H9 (cell line): ENCODE data around the gene TMEM217. TPM values are rescaled to one million over a fixed set of nuclear protein-coding genes. Genes with fewer than 3 reads are reported as not detected.

Experiments used
- DNase-seq: peaks from one replicate; pipeline ENCODE4 v3.0.0-alpha.2; 2017
- H2AFZ ChIP-seq: one replicate; pipeline ENCODE4 v1.6.1; 2013; ENCODE audit warnings: mild to moderate bottlenecking, low read length, control low read depth, moderate library complexity
- H2AK5ac ChIP-seq: 2 replicates; pipeline ENCODE4 v1.6.1; 2013; ENCODE audit warnings: low read length, control low read depth, mixed read lengths; ENCODE audit not compliant: insufficient read length
- H2BK120ac ChIP-seq: one replicate; pipeline ENCODE4 v1.6.1; 2013; ENCODE audit warnings: low read depth, mild to moderate bottlenecking, low read length, control low read depth, inconsistent platforms; ENCODE audit not compliant: poor library complexity, severe bottlenecking
- H2BK12ac ChIP-seq: 2 replicates; pipeline ENCODE4 v1.6.1; 2013; ENCODE audit warnings: low read length, control low read depth, mixed read lengths, low read depth; ENCODE audit not compliant: insufficient read length
- H2BK15ac ChIP-seq: 2 replicates; pipeline ENCODE4 v1.6.1; 2013; ENCODE audit warnings: low read depth, low read length, control low read depth
- H2BK20ac ChIP-seq: one replicate; pipeline ENCODE4 v1.6.1; 2013; ENCODE audit warnings: low read depth, mild to moderate bottlenecking, low read length, control low read depth, inconsistent platforms; ENCODE audit not compliant: poor library complexity, severe bottlenecking
- H2BK5ac ChIP-seq: 2 replicates; pipeline ENCODE4 v1.6.1; 2013; ENCODE audit warnings: low read length, control low read depth, mixed read lengths; ENCODE audit not compliant: insufficient read length
- H3K14ac ChIP-seq: 2 replicates; pipeline ENCODE4 v1.6.1; 2013; ENCODE audit warnings: low read length, control low read depth; ENCODE audit not compliant: insufficient read depth
- H3K18ac ChIP-seq: 2 replicates; pipeline ENCODE4 v1.6.1; 2013; ENCODE audit warnings: low read depth, mild to moderate bottlenecking, mixed read lengths, low read length, control low read depth; ENCODE audit not compliant: insufficient read length
- H3K23ac ChIP-seq: 2 replicates; pipeline ENCODE4 v1.6.1; 2013; ENCODE audit warnings: low read length, control low read depth, mixed read lengths, low read depth; ENCODE audit not compliant: insufficient read length
- H3K23me2 ChIP-seq: 2 replicates; pipeline ENCODE4 v1.6.1; 2013; ENCODE audit warnings: low read depth, mild to moderate bottlenecking, mixed read lengths, low read length, control low read depth; ENCODE audit not compliant: insufficient read length, poor library complexity, severe bottlenecking
- H3K27ac ChIP-seq: 2 replicates; pipeline ENCODE4 v1.5.1; 2013; ENCODE audit warnings: low read length, control low read depth, mixed read lengths, low read depth; ENCODE audit not compliant: insufficient read length
- H3K27me3 ChIP-seq: 2 replicates; pipeline ENCODE4 v1.6.1; 2013; ENCODE audit warnings: low read length, control low read depth, inconsistent platforms; ENCODE audit not compliant: insufficient read depth
- H3K4ac ChIP-seq: 2 replicates; pipeline ENCODE4 v1.6.1; 2013; ENCODE audit warnings: low read depth, mild to moderate bottlenecking, control low read depth, inconsistent platforms, low read length, moderate library complexity
- H3K4me1 ChIP-seq: 2 replicates; pipeline ENCODE4 v1.6.1; 2013; ENCODE audit warnings: low read length, control low read depth, inconsistent platforms; ENCODE audit not compliant: insufficient read depth
- H3K4me2 ChIP-seq: 2 replicates; pipeline ENCODE4 v1.6.1; 2013; ENCODE audit warnings: low read length, control low read depth, mixed read lengths; ENCODE audit not compliant: insufficient read length, insufficient read depth
- H3K56ac ChIP-seq: 2 replicates; pipeline ENCODE4 v1.6.1; 2013; ENCODE audit warnings: low read depth, mild to moderate bottlenecking, mixed read lengths, low read length, control low read depth; ENCODE audit not compliant: insufficient read length
- H3K79me1 ChIP-seq: 2 replicates; pipeline ENCODE4 v1.6.1; 2013; ENCODE audit warnings: low read depth, mild to moderate bottlenecking, moderate library complexity, low read length, control low read depth, inconsistent platforms; ENCODE audit not compliant: insufficient read depth, poor library complexity, severe bottlenecking
- H3K79me2 ChIP-seq: 2 replicates; pipeline ENCODE4 v1.6.1; 2013; ENCODE audit warnings: low read length, control low read depth, inconsistent platforms; ENCODE audit not compliant: insufficient read depth
- H3K9ac ChIP-seq: 2 replicates; pipeline ENCODE4 v1.6.1; 2013; ENCODE audit warnings: low read length, control low read depth, mixed read lengths; ENCODE audit not compliant: insufficient read length; ENCODE audit errors: extremely low read depth
- H3K9me3 ChIP-seq: one replicate; pipeline ENCODE4 v1.6.1; 2013; ENCODE audit warnings: low read depth, low read length, inconsistent platforms; ENCODE audit not compliant: control insufficient read depth
- H3T11ph ChIP-seq: one replicate; pipeline ENCODE4 v1.6.1; 2013; ENCODE audit warnings: mild to moderate bottlenecking, low read length, control low read depth, inconsistent platforms
- H4K20me1 ChIP-seq: one replicate; pipeline ENCODE4 v1.6.1; 2013; ENCODE audit not compliant: control insufficient read depth, insufficient read length, insufficient read depth
- H4K5ac ChIP-seq: 2 replicates; pipeline ENCODE4 v1.6.1; 2013; ENCODE audit warnings: low read depth, mild to moderate bottlenecking, mixed read lengths, low read length, control low read depth; ENCODE audit not compliant: insufficient read length
- H4K8ac ChIP-seq: replicated peaks from 2 replicates; pipeline ENCODE4 v1.6.1; 2013; ENCODE audit warnings: low read length, control low read depth, mixed read lengths, low read depth; ENCODE audit not compliant: insufficient read length
- H4K91ac ChIP-seq: 2 replicates; pipeline ENCODE4 v1.6.1; 2013; ENCODE audit warnings: low read depth, mild to moderate bottlenecking, moderate library complexity, mixed read lengths, low read length, control low read depth; ENCODE audit not compliant: insufficient read length
- H3K27ac Mint-ChIP-seq, 3 experiments: 2 replicates in 2 of 3; 3 replicates in 1 of 3; pipeline ENCODE4 v1.8.0; 2020 to 2021; ENCODE audit warnings: mixed read lengths in 3 of 3, mild to moderate bottlenecking in 1 of 3, moderate library complexity in 1 of 3
- H3K27me3 Mint-ChIP-seq: 2 replicates; pipeline ENCODE4 v1.8.0; 2021; ENCODE audit warnings: low read depth, mild to moderate bottlenecking, moderate library complexity, mixed read lengths
- H3K36me3 Mint-ChIP-seq, 3 experiments: 2 replicates in 2 of 3; 3 replicates in 1 of 3; pipeline ENCODE4 v1.8.0; 2020 to 2021; ENCODE audit warnings: low read depth in 3 of 3, mixed read lengths in 3 of 3; ENCODE audit not compliant: insufficient read depth in 1 of 3
- H3K4me1 Mint-ChIP-seq, 2 experiments: 2 replicates each; pipeline ENCODE4 v1.8.0; 2020; ENCODE audit warnings: mixed read lengths in 2 of 2
- H3K4me3 Mint-ChIP-seq, 2 experiments: 2 replicates in 1 of 2; 3 replicates in 1 of 2; pipeline ENCODE4 v1.8.0; 2020 to 2021; ENCODE audit warnings: mild to moderate bottlenecking in 2 of 2, mixed read lengths in 2 of 2, moderate library complexity in 1 of 2
- H3K9me3 Mint-ChIP-seq, 2 experiments: 2 replicates in 1 of 2; 3 replicates in 1 of 2; pipeline ENCODE4 v1.8.0; 2020; ENCODE audit warnings: mild to moderate bottlenecking in 2 of 2, mixed read lengths in 2 of 2, moderate library complexity in 1 of 2
- CTCF ChIP-seq: fragments of 200-600 bp; sonication (generic); conservative IDR thresholded peaks from 3 replicates; pipeline ENCODE4 v1.8.0; 2021; ENCODE audit warnings: antibody characterized with exemption, mild to moderate bottlenecking
- WGBS: extraction: QIAGEN DNeasy Blood & Tissue Kit; methylation state at CpG from one replicate; pipeline ENCODE4 v1.1.7; 2013; ENCODE audit warnings: missing lambda C conversion rate, low lambda C conversion rate, mixed read lengths; ENCODE audit not compliant: insufficient read length; ENCODE audit errors: extremely low coverage; 5-methylcytosine and 5-hydroxymethylcytosine counted together
- total RNA-seq: library from RNA; stranded (reverse); gene quantifications from 2 replicates; pipeline ENCODE4 v1.2.1, GENCODE V29; 2021

TMEM217 gene
- total RNA-seq, 1 experiment from 2014 or later: 1.1 TPM

GRCh38 chr6:37218061-37218460, 39.9 kb downstream of the TMEM217 start:
- Histone ChIP-seq H4K91ac (no peak overlapping the region), H3K4ac (no peak overlapping the region), H3K56ac (no peak overlapping the region), H3K79me1 (no peaks in the 10 kb centered on the region), H4K8ac (no peak overlapping the region), H3K9ac (no peak overlapping the region), H4K5ac (no peak overlapping the region), H3K4me2 (no peak overlapping the region), H3K27ac (no peak overlapping the region), H3T11ph (no peak overlapping the region), H2AK5ac (no peak overlapping the region), H2BK5ac (no peak overlapping the region), H2BK12ac (no peak overlapping the region), H3K79me2 (no peaks in the 10 kb centered on the region), H2BK15ac (no peak overlapping the region), H3K18ac (no peak overlapping the region), H3K27me3 (no peaks in the 10 kb centered on the region), H2BK20ac (no peak overlapping the region), H2BK120ac (no peak overlapping the region), H2AFZ (no peak overlapping the region), H3K23ac (no peak overlapping the region), H3K14ac (no peak overlapping the region), H4K20me1 (no peaks in the 10 kb centered on the region), H3K9me3 (no peaks in the 10 kb centered on the region), H3K4me1 (no peaks in the 10 kb centered on the region), H3K23me2 (peaks cover 3% of the 10 kb centered on the region)
- Mint-ChIP-seq H3K27me3 (no peaks in the 10 kb centered on the region), H3K4me3 (no peak overlapping the region), H3K4me1 (peaks cover 10% of the 10 kb centered on the region in 2 experiments), H3K36me3 (no peaks in the 10 kb centered on the region), H3K27ac (no peak overlapping the region), H3K9me3 (no peaks in the 10 kb centered on the region)
- WGBS: no CpG with 5 or more reads among the region's 6 CpGs
- no peak for TF ChIP-seq CTCF
- no peak for DNase-seq
